ENCODE measurements around the gene FHAD1. TPM values are rescaled to one million over a fixed set of nuclear protein-coding genes. Genes with fewer than 3 reads are reported as not detected.

FHAD1 gene
- total RNA-seq, 1 experiment from 2014 or later, result 3.5 TPM

DNA sequence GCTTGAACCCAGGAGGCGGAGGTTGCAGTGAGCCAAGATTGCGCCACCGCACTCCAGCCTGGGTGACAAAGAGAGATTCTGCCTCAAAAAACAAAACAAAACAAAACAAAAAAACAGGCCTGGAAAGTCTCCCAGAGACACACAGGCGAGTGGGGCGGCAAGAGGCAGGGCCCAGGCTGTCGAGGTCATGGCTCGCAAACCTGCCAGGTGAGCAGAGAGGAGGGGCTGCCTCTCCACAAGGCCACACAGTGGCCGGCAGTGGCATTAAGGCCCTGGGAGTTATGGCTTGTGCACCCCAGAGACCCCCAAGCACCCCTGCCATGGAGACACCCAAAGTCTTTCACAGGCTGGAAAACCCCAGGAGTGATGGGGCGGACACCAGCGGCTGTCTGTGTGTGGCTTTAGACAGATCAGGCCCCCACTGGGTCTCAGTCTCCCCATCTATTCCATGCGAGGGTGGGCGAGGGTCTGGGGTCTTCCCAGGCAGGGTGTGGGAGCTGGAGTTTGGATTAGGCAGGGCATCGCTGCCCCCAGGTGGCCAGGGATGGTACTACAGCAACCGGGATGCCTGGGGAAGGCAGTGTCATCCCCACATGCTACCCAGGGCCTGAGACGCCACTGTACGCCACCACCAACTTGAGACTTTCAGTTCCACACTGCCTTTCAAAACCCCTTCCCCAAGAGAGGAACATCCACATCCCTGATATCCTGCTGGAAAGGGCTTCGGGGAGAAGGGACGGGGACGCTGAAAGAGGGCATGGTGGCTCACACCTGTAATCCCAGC lies 184.0 kb downstream of the FHAD1 start:
- POLR2A ChIA-PET, result no interaction called here

More for the DNA sequence above, 184.0 kb downstream of the FHAD1 start:
- no peak overlapping the region for H3K4me3 ChIP-seq (replicated peaks in 1 of 2; ENCODE audit: low read depth in 1 of 2, low read length in 2 of 2)
- RAD21 ChIA-PET (ENCODE audit: low non-redundant PET in 1 of 2, low total read pairs in 2 of 2, uncharacterized antibody in 2 of 2, unreplicated experiment in 2 of 2), result interaction anchor here (3.0 to 4.1 kb wide), 2 partner anchors 107 to 108 kb away, joined by 15 to 22 read pairs; no protein-coding TSS in a partner anchor
- no TSS peak for BruUV-seq (replicated peaks)
- H2AFZ ChIP-seq (ENCODE audit: low read depth, low read length, poor library complexity, severe bottlenecking), result no peak overlapping the region
- intact Hi-C loops (cut with micrococcal nuclease), result loop anchor here (1.0 to 2.0 kb wide), 2 partner anchors 108 to 302 kb away; no protein-coding TSS in a partner anchor
- ATAC-seq, result peak; percentile 66
- DNase-seq (ENCODE audit: low read depth, low spot score), result no peak
- CTCF ChIA-PET, result interaction anchor here (0.6 to 4.4 kb wide), 7 partner anchors 12 to 302 kb away, joined by 3 to 48 read pairs (median 4); partner anchors contain the start of gene EFHD2
- no peak overlapping the region for H3K27ac ChIP-seq (ENCODE audit: low read depth, low read length)
- peaks cover 0 to 5% of the 10 kb centered on the region in 2 experiments; a peak in 1 of 4 replicates for H3K36me3 ChIP-seq (ENCODE audit: control insufficient read depth in 1 of 2, insufficient read depth in 2 of 2, low read length in 2 of 2)
- no peaks in the 10 kb centered on the region; the same call in 1 of the 2 replicates for H3K79me2 ChIP-seq (ENCODE audit: insufficient read depth, low read length)
- H3K9ac ChIP-seq (ENCODE audit: low read length), result no peak overlapping the region
- no peaks in the 10 kb centered on the region for H4K20me1 ChIP-seq (ENCODE audit: insufficient read depth)
- H3K4me2 ChIP-seq (ENCODE audit: low read length), result no peak overlapping the region
- TF ChIP-seq RAD21 (IDR thresholded peaks at IDR 0.05; ENCODE audit: low read depth) (peak; percentile 95), FOSL1 (IDR thresholded peaks at IDR 0.05; ENCODE audit: low read depth) (no peak), POLR2AphosphoS5 (IDR thresholded peaks at IDR 0.05; ENCODE audit: low read depth, low read length) (peak; percentile 11; the same call in 1 of the 2 replicates), CTCF (IDR thresholded peaks at IDR 0.05 in 2 of 3, conservative IDR thresholded peaks at IDR 0.05 in 1 of 3; ENCODE audit: borderline replicate concordance in 1 of 3, insufficient read depth in 1 of 3, low read depth in 2 of 3, low read length in 2 of 3) (peak; percentile 82 to 94 (median 92)), ZFX (IDR thresholded peaks at IDR 0.05) (no peak)
- H3K9me2 ChIP-seq (ENCODE audit: insufficient read depth), result no peaks in the 10 kb centered on the region
- H3K27me3 ChIP-seq (ENCODE audit: insufficient read depth, low read length), result no peaks in the 10 kb centered on the region
- H3K9me3 ChIP-seq (ENCODE audit: control insufficient read depth in 1 of 2, insufficient read depth in 1 of 2, low read depth in 1 of 2, low read length in 2 of 2), result no peaks in the 10 kb centered on the region
- H3K4me1 ChIP-seq (ENCODE audit: control insufficient read depth in 1 of 2, insufficient read depth in 2 of 2, low read length in 2 of 2), result peaks cover 7 to 48% of the 10 kb centered on the region in 2 experiments; a peak in 3 of 4 replicates

All from HCT116 (cell line).